NCI-H2107 (cell line): ENCODE results near the gene SLC35B1.

ENCODE experiments used
- DNase-seq: peaks from one replicate; lab custom pipeline; 2025; lab: John Stamatoyannopoulos, UW

Gene SLC35B1

GRCh38 chr17:49670002-49670401 lies 37.8 kb downstream of the SLC35B1 start:
- no peak for DNase-seq

- no peak for DNase-seq
These were observed 39.9 kb downstream of the SLC35B1 start for GRCh38 chr17:49667854-49668253.

DNA sequence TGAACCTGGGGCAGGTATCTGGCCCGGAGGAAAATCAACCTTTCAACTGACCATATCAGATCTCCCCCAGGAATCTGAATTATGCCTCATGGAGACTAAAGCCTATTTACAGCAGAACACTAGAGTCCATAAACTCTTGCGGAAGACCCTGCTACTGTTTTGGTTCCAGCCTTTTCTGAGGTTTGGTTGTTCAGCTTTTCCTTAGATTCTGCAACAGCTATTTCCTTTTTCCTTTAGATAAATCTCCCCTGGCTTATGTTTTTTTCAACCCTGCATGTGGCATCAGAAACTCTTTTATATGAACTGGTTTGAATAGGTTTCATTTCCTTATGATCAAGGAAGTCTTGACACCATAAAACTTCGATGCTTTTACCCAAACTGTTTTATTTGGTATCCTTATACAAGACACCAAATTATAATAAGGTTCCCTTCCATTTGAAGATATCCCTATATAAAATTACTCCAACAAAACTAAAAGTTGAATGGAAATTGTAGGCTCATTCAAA lies 43.0 kb downstream of the SLC35B1 start:
- DNase-seq, result no peak

- no peak for DNase-seq
These were observed 47.9 kb downstream of the SLC35B1 start for GRCh38 chr17:49659661-49660382.

GRCh38 chr17:49656247-49656646 lies 51.5 kb downstream of the SLC35B1 start:
- DNase-seq, result no peak
